NB4 (cell line): ENCODE data around the gene MRPL34.
"Not testable (repeated sequence)": the region's sequence is repeated elsewhere in the genome, so short reads cannot be mapped to it uniquely, and the experiment has no call there.

Experiments used
- DNase-seq: peaks from one replicate; pipeline ENCODE4 v3.0.0; 2010; ENCODE audit warnings: low read depth
- H3K4me3 ChIP-seq: one replicate; pipeline ENCODE4 v1.5.1; 2011; ENCODE audit warnings: mild to moderate bottlenecking, low read depth, low read length, moderate library complexity
- CTCF ChIP-seq: IDR thresholded peaks from one replicate; pipeline ENCODE4 v1.5.1; 2012; ENCODE audit warnings: low read depth, low read length
- MYC ChIP-seq: IDR thresholded peaks from 2 replicates; pipeline ENCODE4 v1.6.1; 2011; ENCODE audit warnings: low read depth, low read length
- POLR2A ChIP-seq: IDR thresholded peaks from 2 replicates; pipeline ENCODE4 v1.6.1; 2011; ENCODE audit warnings: mild to moderate bottlenecking; ENCODE audit not compliant: insufficient read length; ENCODE audit errors: extremely low read depth
- TF ChIP-seq, protein P1 (sequence below): IDR thresholded peaks from 2 replicates; pipeline ENCODE4 v1.6.1; 2011; ENCODE audit warnings: low read depth, low read length

MRPL34 gene

DNA sequence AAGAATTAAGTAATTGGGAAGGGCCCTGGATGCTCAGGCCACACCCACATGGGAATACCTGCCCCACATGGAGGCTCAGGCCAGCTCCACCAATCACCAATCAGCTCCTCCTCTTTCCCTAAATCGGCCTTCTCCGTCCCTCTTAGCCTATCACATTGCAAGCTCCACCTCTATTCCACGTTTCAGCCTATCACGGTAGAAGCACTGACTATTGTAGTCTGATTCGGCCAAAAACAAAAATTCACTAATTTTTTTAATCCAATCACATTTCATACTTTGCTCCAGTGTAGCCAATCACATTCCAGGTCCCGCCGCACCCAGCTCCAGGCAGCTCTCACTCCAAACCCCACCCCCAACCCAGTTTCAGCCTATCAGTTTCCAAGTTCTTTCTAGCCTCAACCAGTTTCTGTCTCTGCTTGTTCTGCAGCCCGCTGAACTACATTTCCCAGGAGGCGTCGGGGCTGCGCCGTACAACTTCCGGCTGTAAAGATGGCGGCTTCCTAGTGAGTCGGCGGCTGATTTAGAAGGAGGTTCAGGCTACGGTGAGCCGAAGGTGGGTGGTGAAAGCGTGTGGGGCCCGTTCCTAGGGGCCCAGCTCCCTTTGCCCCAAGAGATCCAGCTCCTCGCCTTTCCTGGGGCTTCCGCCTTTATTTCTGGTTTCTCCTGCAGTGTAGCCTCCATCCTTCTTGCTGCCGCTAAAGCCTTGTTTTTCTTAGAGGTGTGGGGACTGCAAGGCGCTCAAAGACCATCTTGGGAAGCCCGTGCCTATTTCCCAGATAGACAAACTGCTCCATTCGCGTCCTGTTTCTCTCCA, 38.5 kb upstream of the MRPL34 start, which contains the start of gene BABAM1:
Gene BABAM1 (plus strand): TSS at position 469 of the 814 bp plus-strand sequence. CDS start 1,364 bp downstream, outside the sequence.
- peak within 1 kb of the TSS; percentile 88 for H3K4me3 ChIP-seq
- TF ChIP-seq POLR2A (peak; percentile 67), CTCF (no peak), MYC (peak; percentile 49)
- TF ChIP-seq, protein P1, sequence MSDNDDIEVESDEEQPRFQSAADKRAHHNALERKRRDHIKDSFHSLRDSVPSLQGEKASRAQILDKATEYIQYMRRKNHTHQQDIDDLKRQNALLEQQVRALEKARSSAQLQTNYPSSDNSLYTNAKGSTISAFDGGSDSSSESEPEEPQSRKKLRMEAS: peak; percentile 65
- peak; percentile 99 for DNase-seq

GRCh38 chr19:17268754-17269153, 36.9 kb upstream of the MRPL34 start:
- peak overlapping the region; percentile 16 for H3K4me3 ChIP-seq
- TF ChIP-seq CTCF (no peak), POLR2A (no peak), MYC (no peak)
- TF ChIP-seq, protein P1: no peak
- DNase-seq: no peak

GRCh38 chr19:17274892-17275291, 30.8 kb upstream of the MRPL34 start:
- not testable (repeated sequence) for H3K4me3 ChIP-seq, DNase-seq

GRCh38 chr19:17275441-17276175, 30.1 kb upstream of the MRPL34 start:
- TF ChIP-seq POLR2A (no peak), CTCF (no peak), MYC (no peak)
- TF ChIP-seq, protein P1: no peak
- DNase-seq: no peak
- no peak overlapping the region for H3K4me3 ChIP-seq

- DNase-seq: no peak
- H3K4me3 ChIP-seq: no peak overlapping the region
- TF ChIP-seq, protein P1: no peak
- TF ChIP-seq POLR2A: no peak
- TF ChIP-seq CTCF: no peak
- no peak for TF ChIP-seq MYC
Measured at GRCh38 chr19:17279436-17279835, 26.2 kb upstream of the MRPL34 start.
